Measurements from ENCODE around the gene MAP3K20. TPM values are rescaled to one million over a fixed set of nuclear protein-coding genes. Genes with fewer than 3 reads are reported as not detected.

The MAP3K20 gene
- total RNA-seq, 1 donor from 2014 or later: 18.0 TPM

- Mint-ChIP-seq H3K36me3 (no peaks in the 10 kb centered on the region), H3K27ac (no peak overlapping the region), H3K4me1 (peaks cover 11% of the 10 kb centered on the region), H3K27me3 (ENCODE audit: insufficient read depth, low read depth) (peaks cover 2% of the 10 kb centered on the region), H3K9me3 (no peaks in the 10 kb centered on the region), H3K4me3 (no peak overlapping the region)
- no peak overlapping the region for H3K4me2 ChIP-seq
- no peaks in the 10 kb centered on the region for H4K20me1 ChIP-seq (ENCODE audit: low read depth)
- no peaks in the 10 kb centered on the region for H3K27me3 ChIP-seq
- H3K79me2 ChIP-seq (ENCODE audit: low read depth): no peaks in the 10 kb centered on the region
- H2AFZ ChIP-seq (replicated peaks): no peak overlapping the region
- no peak overlapping the region for H3K4me3 ChIP-seq
- H3K9ac ChIP-seq: no peak overlapping the region
- H3K4me1 ChIP-seq: peaks cover 10% of the 10 kb centered on the region
- H3F3A ChIP-seq (ENCODE audit: low read depth): no peaks in the 10 kb centered on the region
- H3K36me3 ChIP-seq: no peaks in the 10 kb centered on the region
- TF ChIP-seq CTCF (IDR thresholded peaks at IDR 0.05) (no peak), EZH2 (IDR thresholded peaks at IDR 0.05) (no peak), EZH2phosphoT487 (IDR thresholded peaks at IDR 0.05) (no peak)
- DNase-seq (ENCODE audit: low spot score): no peak
- no peak overlapping the region for H3K27ac ChIP-seq
- H3K9me3 ChIP-seq (ENCODE audit: low read depth): no peaks in the 10 kb centered on the region
Observed at GRCh38 chr2:173043897-173044519, 31.6 kb upstream of the MAP3K20 start.

GRCh38 chr2:173044686-173045085 is 31.0 kb upstream of the MAP3K20 start:
- Histone ChIP-seq H3K27ac (no peak overlapping the region), H3K4me2 (no peak overlapping the region), H3K36me3 (no peaks in the 10 kb centered on the region), H3K4me3 (no peak overlapping the region), H3F3A (ENCODE audit: low read depth) (no peaks in the 10 kb centered on the region), H3K79me2 (ENCODE audit: low read depth) (no peaks in the 10 kb centered on the region), H3K27me3 (no peaks in the 10 kb centered on the region), H3K9me3 (ENCODE audit: low read depth) (no peaks in the 10 kb centered on the region), H3K9ac (no peak overlapping the region), H3K4me1 (peaks cover 10% of the 10 kb centered on the region), H4K20me1 (ENCODE audit: low read depth) (no peaks in the 10 kb centered on the region), H2AFZ (replicated peaks) (no peak overlapping the region)
- no peak overlapping the region for H3K4me3 Mint-ChIP-seq
- no peak overlapping the region for H3K27ac Mint-ChIP-seq
- peaks cover 11% of the 10 kb centered on the region for H3K4me1 Mint-ChIP-seq
- H3K9me3 Mint-ChIP-seq: no peaks in the 10 kb centered on the region
- H3K27me3 Mint-ChIP-seq (ENCODE audit: insufficient read depth, low read depth): peaks cover 2% of the 10 kb centered on the region
- H3K36me3 Mint-ChIP-seq: no peaks in the 10 kb centered on the region
- TF ChIP-seq CTCF (IDR thresholded peaks at IDR 0.05) (no peak), EZH2phosphoT487 (IDR thresholded peaks at IDR 0.05) (no peak), EZH2 (IDR thresholded peaks at IDR 0.05) (no peak)
- no peak for DNase-seq (ENCODE audit: low spot score)

GRCh38 chr2:173045181-173045580 is 30.5 kb upstream of the MAP3K20 start:
- no peak for TF ChIP-seq EZH2 (IDR thresholded peaks at IDR 0.05)
- no peak for TF ChIP-seq CTCF (IDR thresholded peaks at IDR 0.05)
- TF ChIP-seq EZH2phosphoT487 (IDR thresholded peaks at IDR 0.05): no peak
- no peaks in the 10 kb centered on the region for H4K20me1 ChIP-seq (ENCODE audit: low read depth)
- no peaks in the 10 kb centered on the region for H3K79me2 ChIP-seq (ENCODE audit: low read depth)
- Mint-ChIP-seq H3K9me3 (no peaks in the 10 kb centered on the region), H3K27ac (no peak overlapping the region), H3K4me1 (peaks cover 11% of the 10 kb centered on the region), H3K36me3 (no peaks in the 10 kb centered on the region), H3K4me3 (no peak overlapping the region), H3K27me3 (ENCODE audit: insufficient read depth, low read depth) (peaks cover 2% of the 10 kb centered on the region)
- H3K4me3 ChIP-seq: no peak overlapping the region
- peaks cover 10% of the 10 kb centered on the region for H3K4me1 ChIP-seq
- DNase-seq (ENCODE audit: low spot score): no peak
- H3K27me3 ChIP-seq: no peaks in the 10 kb centered on the region
- no peak overlapping the region for H3K27ac ChIP-seq
- no peak overlapping the region for H2AFZ ChIP-seq (replicated peaks)
- no peak overlapping the region for H3K4me2 ChIP-seq
- no peaks in the 10 kb centered on the region for H3K36me3 ChIP-seq
- H3K9me3 ChIP-seq (ENCODE audit: low read depth): no peaks in the 10 kb centered on the region
- no peaks in the 10 kb centered on the region for H3F3A ChIP-seq (ENCODE audit: low read depth)
- no peak overlapping the region for H3K9ac ChIP-seq

Measured in neural progenitor cell (in vitro differentiated cells).